Measurements from ENCODE around the gene INTS7. TPM values are rescaled to one million over a fixed set of nuclear protein-coding genes. Genes with fewer than 3 reads are reported as not detected.

Gene INTS7
- polyA plus RNA-seq, 3 donors: 6.1 to 10.7 (median 7.6) TPM

GRCh38 chr1:211935448-211935970 is 99.8 kb downstream of the INTS7 start:
- Mint-ChIP-seq H3K27ac (peak overlapping the region in 4 of 7 donors; percentile 14 to 84 (median 54)), H3K27me3 (ENCODE audit: low read depth in 3 of 3) (no peaks in the 10 kb centered on the region), H3K4me3 (peak overlapping the region in 1 of 2 donors; percentile 9), H3K36me3 (peaks cover 0 to 7% of the 10 kb centered on the region in 2 donors), H3K4me1 (peaks cover 77% of the 10 kb centered on the region), H3K9me3 (peaks cover 0 to 10% (median 5%) of the 10 kb centered on the region in 7 donors)
- no peaks in the 10 kb centered on the region for H3K36me3 ChIP-seq (replicated peaks in 1 of 2; ENCODE audit: control insufficient read depth in 1 of 2, insufficient read depth in 2 of 2, low read length in 2 of 2)
- DNase-seq: peak in 1 of 3 donors; percentile 47
- H3K9me3 ChIP-seq (replicated peaks in 1 of 2; ENCODE audit: control insufficient read depth in 1 of 2, insufficient read depth in 1 of 2, low read length in 2 of 2): no peaks in the 10 kb centered on the region
- H3K4me1 ChIP-seq (ENCODE audit: control insufficient read depth in 1 of 2, insufficient read depth in 2 of 2, low read length in 2 of 2): peaks cover 60 to 80% of the 10 kb centered on the region in 2 donors
- intact Hi-C loops (cut with micrococcal nuclease): loop anchor here in 1 of 2 donors (10.0 kb wide), 1 partner anchor 101 kb away; the partner anchor contains the start of gene LPGAT1
- H3K79me2 ChIP-seq (ENCODE audit: insufficient read depth, low read length): no peaks in the 10 kb centered on the region
- no peak overlapping the region for H3K4me3 ChIP-seq (replicated peaks in 1 of 3; ENCODE audit: low read depth in 2 of 3, low read length in 3 of 3)
- H3K4me2 ChIP-seq (replicated peaks; ENCODE audit: extremely low read depth, low read length, poor library complexity, severe bottlenecking): no peak overlapping the region
- 57% methylated on average over 1 of the region's 6 CpGs for WGBS (ENCODE audit: insufficient coverage)
- no peak overlapping the region for H3K9ac ChIP-seq (ENCODE audit: insufficient read depth, low read length, poor library complexity, severe bottlenecking)
- TF ChIP-seq, protein P1, sequence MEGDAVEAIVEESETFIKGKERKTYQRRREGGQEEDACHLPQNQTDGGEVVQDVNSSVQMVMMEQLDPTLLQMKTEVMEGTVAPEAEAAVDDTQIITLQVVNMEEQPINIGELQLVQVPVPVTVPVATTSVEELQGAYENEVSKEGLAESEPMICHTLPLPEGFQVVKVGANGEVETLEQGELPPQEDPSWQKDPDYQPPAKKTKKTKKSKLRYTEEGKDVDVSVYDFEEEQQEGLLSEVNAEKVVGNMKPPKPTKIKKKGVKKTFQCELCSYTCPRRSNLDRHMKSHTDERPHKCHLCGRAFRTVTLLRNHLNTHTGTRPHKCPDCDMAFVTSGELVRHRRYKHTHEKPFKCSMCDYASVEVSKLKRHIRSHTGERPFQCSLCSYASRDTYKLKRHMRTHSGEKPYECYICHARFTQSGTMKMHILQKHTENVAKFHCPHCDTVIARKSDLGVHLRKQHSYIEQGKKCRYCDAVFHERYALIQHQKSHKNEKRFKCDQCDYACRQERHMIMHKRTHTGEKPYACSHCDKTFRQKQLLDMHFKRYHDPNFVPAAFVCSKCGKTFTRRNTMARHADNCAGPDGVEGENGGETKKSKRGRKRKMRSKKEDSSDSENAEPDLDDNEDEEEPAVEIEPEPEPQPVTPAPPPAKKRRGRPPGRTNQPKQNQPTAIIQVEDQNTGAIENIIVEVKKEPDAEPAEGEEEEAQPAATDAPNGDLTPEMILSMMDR (IDR thresholded peaks at IDR 0.05): no peak
- no peaks in the 10 kb centered on the region for H4K20me1 ChIP-seq (ENCODE audit: insufficient read depth, low read length)
- no peaks in the 10 kb centered on the region for H3K27me3 ChIP-seq (ENCODE audit: control insufficient read depth in 2 of 2, insufficient read depth in 2 of 2, low read length in 2 of 2)
- H2AFZ ChIP-seq (ENCODE audit: insufficient read depth, low read depth, low read length, poor library complexity, severe bottlenecking): no peak overlapping the region
- H3K27ac ChIP-seq (ENCODE audit: low read depth in 1 of 2, low read length in 2 of 2): no peak overlapping the region

GRCh38 chr1:211933946-211934714 is 101.2 kb downstream of the INTS7 start:
- Mint-ChIP-seq H3K4me1 (peaks cover 86% of the 10 kb centered on the region), H3K36me3 (peaks cover 0 to 6% of the 10 kb centered on the region in 2 donors), H3K9me3 (peaks cover 0 to 10% (median 5%) of the 10 kb centered on the region in 7 donors), H3K4me3 (no peak overlapping the region), H3K27me3 (ENCODE audit: low read depth in 3 of 3) (no peaks in the 10 kb centered on the region), H3K27ac (peak overlapping the region in 1 of 7 donors; percentile 76)
- Histone ChIP-seq H3K4me2 (replicated peaks; ENCODE audit: extremely low read depth, low read length, poor library complexity, severe bottlenecking) (no peak overlapping the region), H3K27ac (ENCODE audit: low read depth in 1 of 2, low read length in 2 of 2) (peak overlapping the region in 1 of 2 donors; percentile 76), H3K9ac (ENCODE audit: insufficient read depth, low read length, poor library complexity, severe bottlenecking) (no peak overlapping the region), H2AFZ (ENCODE audit: insufficient read depth, low read depth, low read length, poor library complexity, severe bottlenecking) (no peak overlapping the region), H3K79me2 (ENCODE audit: insufficient read depth, low read length) (no peaks in the 10 kb centered on the region), H3K27me3 (ENCODE audit: control insufficient read depth in 2 of 2, insufficient read depth in 2 of 2, low read length in 2 of 2) (no peaks in the 10 kb centered on the region), H3K4me1 (ENCODE audit: control insufficient read depth in 1 of 2, insufficient read depth in 2 of 2, low read length in 2 of 2) (peaks cover 71 to 91% of the 10 kb centered on the region in 2 donors), H4K20me1 (ENCODE audit: insufficient read depth, low read length) (no peaks in the 10 kb centered on the region), H3K4me3 (replicated peaks in 1 of 3; ENCODE audit: low read depth in 2 of 3, low read length in 3 of 3) (no peak overlapping the region), H3K9me3 (replicated peaks in 1 of 2; ENCODE audit: control insufficient read depth in 1 of 2, insufficient read depth in 1 of 2, low read length in 2 of 2) (no peaks in the 10 kb centered on the region), H3K36me3 (replicated peaks in 1 of 2; ENCODE audit: control insufficient read depth in 1 of 2, insufficient read depth in 2 of 2, low read length in 2 of 2) (no peaks in the 10 kb centered on the region)
- 69% methylated on average over 5 of the region's 7 CpGs for WGBS (ENCODE audit: insufficient coverage)
- peak in 1 of 3 donors; percentile 26 for DNase-seq
- intact Hi-C loops (cut with micrococcal nuclease): loop anchor here in 1 of 2 donors (10.0 kb wide), 1 partner anchor 99 kb away; the partner anchor contains the start of gene LPGAT1
- TF ChIP-seq, protein P1 (IDR thresholded peaks at IDR 0.05): no peak

All from CD14-positive monocyte (primary cell).